ENCODE measurements around the gene STEAP1.

Gene STEAP1

GRCh38 chr7:90213521-90213920 is 59.3 kb downstream of the STEAP1 start:
- no peak for DNase-seq
